HepG2 (cell line): ENCODE results near the gene R3HDM1. TPM values are rescaled to one million over a fixed set of nuclear protein-coding genes. Genes with fewer than 3 reads are reported as not detected.
A peak's percentile ranks its signal among the peaks of the same experiment; 100 is the strongest.

ENCODE experiments used
- ATAC-seq: fragments of 200-7000 bp; cut with Tn5 transposase; 3 replicates; pipeline ENCODE4 v1.9.1; 2020; ENCODE audit warnings: mild to moderate bottlenecking, moderate library complexity
- BruUV-seq: library from RNA; stranded (reverse); fragments of 400-500 nt; replicated peaks from 2 replicates; lab custom pipeline; 2021; lab: Mats Ljungman, UMichigan
- CTCF ChIA-PET: fragments of 300-600 bp; formaldehyde crosslinking; extraction: SDS; loops from one replicate; lab custom pipeline; 2021; ENCODE audit warnings: low total read pairs, inconsistent platforms, low intra/inter-chr PET ratio; lab: Yijun Ruan, JAX
- POLR2A ChIA-PET: fragments of 350-600 bp; sonication (Branson Sonifier 250); formaldehyde crosslinking; loops from one replicate; lab custom pipeline; 2020; ENCODE audit warnings: antibody characterized with exemption, inconsistent platforms; lab: Yijun Ruan, JAX
- DNase-seq: peaks from one replicate; pipeline ENCODE4 v3.0.0-alpha.2; 2015; ENCODE audit warnings: low spot score
- FAIRE-seq: peaks from 3 replicates; lab custom pipeline; 2011; peaks lifted over from hg19 to GRCh38; lab: Jason Lieb, UNC
- H2AFZ ChIP-seq: one replicate; pipeline ENCODE4 v1.6.1; 2011; ENCODE audit warnings: low read length, inconsistent platforms
- H3K27ac ChIP-seq: fragments of 300-600 bp; 3 replicates; pipeline ENCODE4 v1.8.0; 2011; ENCODE audit warnings: mixed run types, mild to moderate bottlenecking, mixed read lengths, low read length, inconsistent platforms; ENCODE audit not compliant: insufficient read depth; ENCODE audit errors: extremely low read length
- H3K27me3 ChIP-seq, 2 experiments: fragments of 200-600 bp in 1 of 2; 2 replicates in 1 of 2; 3 replicates in 1 of 2; pipeline versions ENCODE4 v1.6.0 to v1.8.0; 2011; ENCODE audit warnings: low read length in 2 of 2, mild to moderate bottlenecking in 2 of 2, moderate library complexity in 2 of 2, inconsistent platforms in 1 of 2; ENCODE audit not compliant: insufficient read depth in 2 of 2, control insufficient read depth in 1 of 2
- H3K36me3 ChIP-seq, 2 experiments: fragments of 200-600 bp in 1 of 2; replicated peaks in 1 of 2; 2 replicates in 1 of 2; 3 replicates in 1 of 2; pipeline versions ENCODE4 v1.5.1 to v1.8.0; 2011; ENCODE audit warnings: low read length in 2 of 2, inconsistent platforms in 1 of 2; ENCODE audit not compliant: insufficient read depth in 2 of 2, control insufficient read depth in 1 of 2
- H3K4me1 ChIP-seq: 2 replicates; pipeline ENCODE4 v1.5.1; 2012; ENCODE audit warnings: low read length, inconsistent platforms; ENCODE audit not compliant: insufficient read depth
- H3K4me2 ChIP-seq: 2 replicates; pipeline ENCODE4 v1.6.0; 2011; ENCODE audit warnings: low read depth, low read length, inconsistent platforms
- H3K4me3 ChIP-seq, 3 experiments: fragments of 200-600 bp in 1 of 3; sonication (generic), shearing (Covaris generic) in 1 of 3; replicated peaks in 1 of 3; 2 replicates each; pipeline ENCODE4 v1.5.1; 2011 to 2016; ENCODE audit warnings: low read length in 3 of 3, inconsistent platforms in 2 of 3, low read depth in 2 of 3, mild to moderate bottlenecking in 2 of 3, control low read depth in 1 of 3, mixed read lengths in 1 of 3; ENCODE audit not compliant: insufficient read depth in 1 of 3
- H3K79me2 ChIP-seq: one replicate; pipeline ENCODE4 v1.6.1; 2011; ENCODE audit warnings: low read length, inconsistent platforms; ENCODE audit not compliant: insufficient read depth
- H3K9ac ChIP-seq: 2 replicates; pipeline ENCODE4 v1.6.0; 2011; ENCODE audit warnings: mild to moderate bottlenecking, low read depth, low read length, inconsistent platforms; ENCODE audit not compliant: insufficient read depth
- H3K9me3 ChIP-seq: 2 replicates; pipeline ENCODE4 v1.5.1; 2012; ENCODE audit warnings: mild to moderate bottlenecking, low read length
- H4K20me1 ChIP-seq: 2 replicates; pipeline ENCODE4 v1.6.0; 2011; ENCODE audit warnings: inconsistent platforms, mild to moderate bottlenecking, low read length, moderate library complexity; ENCODE audit not compliant: insufficient read depth
- CREM ChIP-seq, 2 experiments: sonication (generic) in 1 of 2; formaldehyde crosslinking in 1 of 2; IDR thresholded peaks; 2 replicates each; pipeline versions ENCODE4 v1.4.0 to v1.6.1; 2016 to 2020; ENCODE audit warnings: antibody characterized with exemption in 1 of 2, mild to moderate bottlenecking in 1 of 2, missing genetic modification reagents in 1 of 2
- GTF2F1 ChIP-seq: fragments of 150-350 bp; IDR thresholded peaks from 2 replicates; pipeline ENCODE4 v1.6.1; 2014; ENCODE audit warnings: low read length
- HNRNPLL ChIP-seq: fragments of 200-400 bp; formaldehyde crosslinking; IDR thresholded peaks from 2 replicates; pipeline ENCODE4 v1.6.1; 2017; ENCODE audit warnings: mild to moderate bottlenecking, low read depth, low read length; ENCODE audit not compliant: poor library complexity, severe bottlenecking
- ISX ChIP-seq: sonication (generic); formaldehyde crosslinking; conservative IDR thresholded peaks from 2 replicates; pipeline ENCODE4 v1.5.0; 2020; ENCODE audit warnings: missing genetic modification reagents
- KDM1A ChIP-seq: IDR thresholded peaks from 2 replicates; pipeline ENCODE4 v1.6.1; 2016; ENCODE audit warnings: missing compliant biosample characterization
- LCORL ChIP-seq, 2 experiments: fragments of 450-650 bp in 1 of 2; sonication (generic) in 1 of 2; formaldehyde crosslinking in 1 of 2; IDR thresholded peaks; 2 replicates each; pipeline versions ENCODE4 v1.5.0 to v1.6.1; 2017 to 2020; ENCODE audit warnings: antibody characterized with exemption in 1 of 2, missing genetic modification reagents in 1 of 2
- MAFF ChIP-seq: IDR thresholded peaks from 2 replicates; pipeline ENCODE4 v1.6.1; 2011; ENCODE audit warnings: low read depth, low read length, improper control_type of control experiment
- SP1 ChIP-seq, 2 experiments: fragments of 450-650 bp in 1 of 2; sonication (generic) in 1 of 2; formaldehyde crosslinking in 1 of 2; IDR thresholded peaks; 2 replicates each; pipeline versions ENCODE4 v1.4.0 to v1.6.1; 2016 to 2020; ENCODE audit warnings: missing genetic modification reagents in 1 of 2
- TBL1XR1 ChIP-seq: fragments of 150-350 bp; IDR thresholded peaks from 2 replicates; pipeline ENCODE4 v1.6.1; 2014; ENCODE audit warnings: borderline replicate concordance, low read length; ENCODE audit not compliant: partially characterized antibody
- TBP ChIP-seq: sonication (generic); formaldehyde crosslinking; IDR thresholded peaks from 2 replicates; pipeline ENCODE4 v1.5.0; 2020; ENCODE audit warnings: missing genetic modification reagents
- TMF1 ChIP-seq: sonication (generic); formaldehyde crosslinking; IDR thresholded peaks from 2 replicates; pipeline ENCODE4 v1.8.1; 2022; ENCODE audit warnings: low read depth, missing genetic modification reagents
- ZKSCAN8 ChIP-seq: IDR thresholded peaks from 2 replicates; pipeline ENCODE4 v1.6.1; 2016; ENCODE audit warnings: borderline replicate concordance, missing genetic modification reagents, missing compliant biosample characterization
- ZMYM4 ChIP-seq: sonication (generic); formaldehyde crosslinking; IDR thresholded peaks from 2 replicates; pipeline ENCODE4 v1.8.1; 2023; ENCODE audit warnings: mild to moderate bottlenecking, missing genetic modification reagents
- ZNF446 ChIP-seq: sonication (generic); formaldehyde crosslinking; IDR thresholded peaks from 2 replicates; pipeline ENCODE4 v1.5.0; 2020; ENCODE audit warnings: mild to moderate bottlenecking, missing genetic modification reagents
- ZNF557 ChIP-seq: sonication (generic); formaldehyde crosslinking; IDR thresholded peaks from 2 replicates; pipeline ENCODE4 v1.4.0; 2020; ENCODE audit warnings: missing genetic modification reagents
- ZNF619 ChIP-seq: sonication (generic); formaldehyde crosslinking; IDR thresholded peaks from 2 replicates; pipeline ENCODE4 v1.4.0; 2020; ENCODE audit warnings: mild to moderate bottlenecking, missing genetic modification reagents
- ZSCAN12 ChIP-seq: sonication (generic); formaldehyde crosslinking; IDR thresholded peaks from 2 replicates; pipeline ENCODE4 v1.9.0; 2021; ENCODE audit warnings: mild to moderate bottlenecking, missing genetic modification reagents
- WGBS: methylation state at CpG from one replicate; pipeline ENCODE4 v1.1.6; 2017; ENCODE audit warnings: low lambda C conversion rate; 5-methylcytosine and 5-hydroxymethylcytosine counted together
- in situ Hi-C: cut with HindIII; loops from 2 replicates; pipeline ENCODE4 v1.10.0; 2017; ENCODE audit warnings: low pct_unique_long_range_greater_than_20kb; ENCODE audit not compliant: extremely low pct_ligation_motif_present
- intact Hi-C: fragments of 100-400 bp; cut with micrococcal nuclease; formaldehyde crosslinking; loops from one replicate; pipeline ENCODE4 v1.10.0; 2022; ENCODE audit not compliant: unreplicated experiment
- polyA plus RNA-seq, 8 experiments: library from polyadenylated mRNA; depleted of rRNA in 3 of 8; stranded (reverse) in 7 of 8; unstranded in 1 of 8; fragments of >200 nt; fragmentation: Illumina TruSeq in 4 of 8; extraction: Trizol in 4 of 8; gene quantifications; 2 replicates each; pipeline versions ENCODE4 v1.2.1 to v1.2.3, GENCODE V29; 2011 to 2016; ENCODE audit warnings: low read depth in 4 of 8, missing spikeins in 1 of 8, mixed read lengths in 1 of 8; ENCODE audit not compliant: insufficient read depth in 1 of 8
- total RNA-seq, 5 experiments: library from RNA; depleted of rRNA; stranded (reverse); fragments of >200 nt; fragmentation: Illumina TruSeq; extraction: Trizol; gene quantifications; 2 replicates each; pipeline ENCODE4 v1.2.3, GENCODE V29; 2016; ENCODE audit warnings: low read depth in 1 of 5

R3HDM1 gene
- total and polyA plus RNA-seq, 2 of the 13 experiments (the other 11 are each of a cell fraction or from before 2014, with no cell fraction given): 15.7 to 54.3 TPM

GRCh38 chr2:135528006-135528405 is 3.3 kb upstream of the R3HDM1 start:
- H3K36me3 ChIP-seq: no peaks in the 10 kb centered on the region; a peak in 1 of 5 replicates
- DNase-seq (no peak), ATAC-seq (no peak), FAIRE-seq (no peak)
- BruUV-seq: no TSS peak
- H3K4me1 ChIP-seq: peaks cover 29% of the 10 kb centered on the region
- in situ Hi-C loops (no loop called here), intact Hi-C loops (no loop called here)
- H3K9ac ChIP-seq: no peak overlapping the region
- H3K4me2 ChIP-seq: peak overlapping the region; percentile 69; the same call in 1 of the 2 replicates
- H3K4me3 ChIP-seq: no peak overlapping the region
- H3K27ac ChIP-seq: no peak overlapping the region
- CTCF ChIA-PET: no interaction called here
- no peak for TF ChIP-seq ZSCAN12 (CRISPR knock-in tag)
- peaks cover 71% of the 10 kb centered on the region for H3K79me2 ChIP-seq
- no peaks in the 10 kb centered on the region for H3K9me3 ChIP-seq
- POLR2A ChIA-PET: no interaction called here
- H3K27me3 ChIP-seq: no peaks in the 10 kb centered on the region; a peak in 1 of 5 replicates
- H4K20me1 ChIP-seq: no peaks in the 10 kb centered on the region
- 86% methylated on average over 3 of the region's 3 CpGs for WGBS
- H2AFZ ChIP-seq: no peak overlapping the region

DNA sequence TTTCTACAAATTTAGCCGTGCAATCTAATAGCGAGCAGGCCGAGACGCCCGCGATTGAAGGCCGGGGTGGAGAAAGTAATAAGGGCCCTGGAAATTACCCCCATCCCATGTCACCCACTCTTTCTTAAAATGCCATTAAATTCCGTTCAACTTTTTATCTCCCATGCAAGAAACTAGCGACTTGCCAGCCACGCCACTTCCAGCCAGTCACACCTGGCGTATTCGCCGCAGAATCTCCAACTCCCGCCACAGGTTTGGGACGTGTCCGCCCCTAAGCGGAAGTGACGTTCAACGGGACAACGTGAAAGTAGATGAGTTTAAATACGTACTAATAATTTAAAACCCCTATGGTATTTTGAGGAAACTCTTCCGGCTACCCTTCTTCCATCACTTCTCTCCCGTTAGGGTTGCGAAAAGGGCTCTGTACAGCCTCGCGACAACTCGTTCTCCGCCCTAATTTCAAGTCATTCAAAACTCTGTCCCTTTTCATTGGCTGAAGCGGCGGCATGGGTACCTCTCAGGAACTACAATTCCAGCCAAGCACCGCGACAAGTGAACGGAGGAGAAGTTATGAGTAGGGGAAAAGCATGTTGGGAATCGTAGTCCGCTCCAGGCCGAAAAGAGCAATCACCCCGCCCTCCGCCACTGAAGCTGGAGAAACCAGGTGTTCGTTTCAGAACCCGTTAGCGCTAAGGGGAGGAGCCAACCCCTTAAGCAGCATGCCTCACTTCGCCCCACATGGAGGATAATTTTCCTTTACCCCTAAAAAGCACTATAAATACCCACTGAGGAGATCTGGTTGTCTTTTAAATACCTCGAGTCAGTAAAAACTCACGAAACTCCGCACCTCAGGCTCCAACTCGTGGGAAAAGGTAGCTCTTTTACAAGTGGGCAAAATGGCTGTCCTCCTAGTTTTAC is 712 bp upstream of the R3HDM1 start, which contains the start of gene ZRANB3:
ZRANB3 (minus strand) TSS at position 906 of the 918 bp plus-strand sequence.
- peaks cover 72% of the 10 kb centered on the region for H3K79me2 ChIP-seq
- no peak; the same call in 1 of the 2 replicates for TF ChIP-seq LCORL (IDR thresholded peaks at IDR 0.05)
- TF ChIP-seq LCORL (CRISPR knock-in tag; IDR thresholded peaks at IDR 0.05): peak; percentile 24; the same call in 1 of the 2 replicates
- TF ChIP-seq TMF1: peak; percentile 66; the same call in 1 of the 2 replicates
- no peak for TF ChIP-seq TBP (CRISPR knock-in tag)
- TF ChIP-seq ZNF619 (CRISPR knock-in tag): peak; percentile 22; the same call in 1 of the 2 replicates
- 0 out of 2 replicates have a peak, but pooled peaks have one; percentile 54 for TF ChIP-seq ISX (CRISPR knock-in tag)
- TF ChIP-seq SP1 (IDR thresholded peaks at IDR 0.05): no peak
- peak; percentile 56; the same call in 1 of the 2 replicates for TF ChIP-seq SP1 (CRISPR knock-in tag; IDR thresholded peaks at IDR 0.05)
- 0 out of 2 replicates have a peak, but pooled peaks have one; percentile 29 for TF ChIP-seq ZNF446 (CRISPR knock-in tag)
- TF ChIP-seq GTF2F1: peak; percentile 57; the same call in 1 of the 2 replicates
- TF ChIP-seq KDM1A (CRISPR knock-in tag): no peak
- TF ChIP-seq HNRNPLL: no peak
- peak; percentile 51; the same call in 1 of the 2 replicates for TF ChIP-seq ZKSCAN8
- no peak for TF ChIP-seq ZNF557 (CRISPR knock-in tag)
- peak; percentile 12 for TF ChIP-seq ZMYM4 (CRISPR knock-in tag)
- TF ChIP-seq TBL1XR1: peak; percentile 75
- peak; percentile 98 for TF ChIP-seq CREM (IDR thresholded peaks at IDR 0.05)
- TF ChIP-seq CREM (CRISPR knock-in tag; IDR thresholded peaks at IDR 0.05): no peak
- 0 out of 2 replicates have a peak, but pooled peaks have one; percentile 6 for TF ChIP-seq MAFF

More for the DNA sequence above, 712 bp upstream of the R3HDM1 start, which contains the start of gene ZRANB3:
- WGBS: 1% methylated on average over 46 of the region's 46 CpGs
- ATAC-seq: peak; percentile 88
- Histone ChIP-seq H3K9ac (peak within 1 kb of the TSS; percentile 94), H3K36me3 (no peaks in the 10 kb centered on the region), H3K4me2 (peak within 1 kb of the TSS; percentile 87), H3K9me3 (no peaks in the 10 kb centered on the region), H3K4me3 (peak within 1 kb of the TSS; percentile 76 to 94 (median 87)), H3K27me3 (no peaks in the 10 kb centered on the region; a peak in 1 of 5 replicates), H4K20me1 (no peaks in the 10 kb centered on the region), H3K27ac (peak within 1 kb of the TSS; percentile 95), H2AFZ (peak within 1 kb of the TSS; percentile 98), H3K4me1 (peaks cover 48% of the 10 kb centered on the region)
- ChIA-PET POLR2A (interaction anchor here (0.6 to 1.4 kb wide), 26 partner anchors 9 to 1118 kb away, joined by 3 to 15 read pairs (median 4); partner anchors contain the start of genes CCNT2 and UBXN4), CTCF (no interaction called here)
- intact Hi-C loops: loop anchor here (1.0 to 10.0 kb wide), 5 partner anchors 58 to 613 kb away; partner anchors contain the start of genes CCNT2 and UBXN4
- no peak for FAIRE-seq
- in situ Hi-C loops: no loop called here
- BruUV-seq: TSS peak; percentile 77
- peak; percentile 99 for DNase-seq
